Neuronal stem cell (in vitro differentiated cells): ENCODE results near the gene MIPEP.

Source experiments
- DNase-seq: peaks from one replicate; pipeline ENCODE4 v3.0.0-alpha.2; 2013; ENCODE audit warnings: low spot score
- H2AFZ ChIP-seq: one replicate; pipeline ENCODE4 v1.6.1; 2013; ENCODE audit warnings: mild to moderate bottlenecking, low read length, inconsistent platforms
- H2AK5ac ChIP-seq: 2 replicates; pipeline ENCODE4 v1.6.1; 2013; ENCODE audit warnings: low read depth, mild to moderate bottlenecking, inconsistent platforms, low read length, moderate library complexity, mixed read lengths
- H2BK120ac ChIP-seq: 2 replicates; pipeline ENCODE4 v1.6.1; 2013; ENCODE audit warnings: low read depth, mild to moderate bottlenecking, inconsistent platforms, low read length, moderate library complexity, mixed read lengths
- H2BK12ac ChIP-seq: one replicate; pipeline ENCODE4 v1.6.1; 2013; ENCODE audit warnings: low read length, inconsistent platforms
- H2BK15ac ChIP-seq: 2 replicates; pipeline ENCODE4 v1.6.1; 2013; ENCODE audit warnings: mild to moderate bottlenecking, low read length, inconsistent platforms, mixed read lengths
- H2BK5ac ChIP-seq: one replicate; pipeline ENCODE4 v1.6.1; 2013; ENCODE audit warnings: inconsistent platforms, mild to moderate bottlenecking, low read length, moderate library complexity
- H3K14ac ChIP-seq: one replicate; pipeline ENCODE4 v1.6.1; 2013; ENCODE audit warnings: low read length, inconsistent platforms
- H3K18ac ChIP-seq: 2 replicates; pipeline ENCODE4 v1.6.1; 2013; ENCODE audit warnings: low read length, inconsistent platforms
- H3K23ac ChIP-seq: 2 replicates; pipeline ENCODE4 v1.6.1; 2013; ENCODE audit warnings: low read depth, mild to moderate bottlenecking, mixed read lengths, low read length, inconsistent platforms; ENCODE audit not compliant: poor library complexity
- H3K27ac ChIP-seq: replicated peaks from 3 replicates; pipeline ENCODE4 v1.5.1; 2013; ENCODE audit warnings: low read length, inconsistent platforms
- H3K27me3 ChIP-seq, 3 experiments: 2 replicates each; pipeline ENCODE4 v1.6.1; 2013; ENCODE audit warnings: low read length in 3 of 3, mild to moderate bottlenecking in 2 of 3, inconsistent platforms in 1 of 3, low read depth in 1 of 3, mixed read lengths in 1 of 3, moderate library complexity in 1 of 3; ENCODE audit not compliant: control insufficient read depth in 3 of 3, insufficient read depth in 3 of 3
- H3K36me3 ChIP-seq, 2 donors: replicated peaks in 1 of 2; 2 replicates each; pipeline ENCODE4 v1.6.1; 2013; ENCODE audit warnings: low read length in 2 of 2; ENCODE audit not compliant: control insufficient read depth in 2 of 2, insufficient read depth in 2 of 2
- H3K4ac ChIP-seq: 2 replicates; pipeline ENCODE4 v1.6.1; 2013; ENCODE audit warnings: inconsistent platforms, mild to moderate bottlenecking, low read length, moderate library complexity
- H3K4me1 ChIP-seq, 2 donors: 1 replicate in 1 of 2; 2 replicates in 1 of 2; pipeline ENCODE4 v1.6.1; 2013; ENCODE audit warnings: low read length in 2 of 2, low read depth in 1 of 2; ENCODE audit not compliant: control insufficient read depth in 2 of 2, insufficient read depth in 1 of 2
- H3K4me2 ChIP-seq: one replicate; pipeline ENCODE4 v1.6.1; 2013; ENCODE audit warnings: mild to moderate bottlenecking, low read length, inconsistent platforms; ENCODE audit not compliant: insufficient read depth, poor library complexity, severe bottlenecking
- H3K4me3 ChIP-seq, 2 donors: 2 replicates each; pipeline ENCODE4 v1.5.1; 2013; ENCODE audit warnings: low read length in 2 of 2, mild to moderate bottlenecking in 2 of 2, inconsistent platforms in 1 of 2, moderate library complexity in 1 of 2
- H3K79me1 ChIP-seq: one replicate; pipeline ENCODE4 v1.6.1; 2013; ENCODE audit warnings: low read depth, mild to moderate bottlenecking, inconsistent platforms, low read length, moderate library complexity
- H3K9ac ChIP-seq: one replicate; pipeline ENCODE4 v1.6.1; 2013; ENCODE audit warnings: mild to moderate bottlenecking, low read depth, low read length, inconsistent platforms; ENCODE audit not compliant: poor library complexity
- H3K9me3 ChIP-seq, 2 donors: replicated peaks in 1 of 2; 2 replicates each; pipeline versions ENCODE3 to v1.6.1; 2013; ENCODE audit warnings: low read length in 2 of 2, mild to moderate bottlenecking in 2 of 2, inconsistent platforms in 1 of 2, low read depth in 1 of 2, mixed read lengths in 1 of 2, moderate library complexity in 1 of 2; ENCODE audit not compliant: control insufficient read depth in 2 of 2, insufficient read depth in 1 of 2
- H4K8ac ChIP-seq: one replicate; pipeline ENCODE4 v1.6.1; 2013; ENCODE audit warnings: low read depth, mild to moderate bottlenecking, inconsistent platforms, low read length, moderate library complexity
- H4K91ac ChIP-seq: one replicate; pipeline ENCODE4 v1.6.1; 2013; ENCODE audit warnings: low read length, low read depth, mild to moderate bottlenecking, inconsistent platforms; ENCODE audit not compliant: poor library complexity
- WGBS, 2 donors: extraction: QIAGEN DNeasy Blood & Tissue Kit; methylation state at CpG; one replicate each; pipeline ENCODE4 v1.1.7; 2013; ENCODE audit warnings: missing lambda C conversion rate in 2 of 2, mixed read lengths in 1 of 2; ENCODE audit not compliant: insufficient read length in 2 of 2, insufficient replicate concordance in 1 of 2; ENCODE audit errors: extremely low coverage in 2 of 2; 5-methylcytosine and 5-hydroxymethylcytosine counted together

The MIPEP gene

GRCh38 chr13:23848646-23849141, 40.5 kb downstream of the MIPEP start:
- H3K27ac ChIP-seq, result no peak overlapping the region
- no peak overlapping the region for H2BK15ac ChIP-seq
- no peak overlapping the region for H2AFZ ChIP-seq
- no peak overlapping the region for H3K9ac ChIP-seq
- no peaks in the 10 kb centered on the region for H3K36me3 ChIP-seq
- no peak overlapping the region for H3K23ac ChIP-seq
- H3K9me3 ChIP-seq, result no peaks in the 10 kb centered on the region
- H2BK120ac ChIP-seq, result no peak overlapping the region
- H3K4me3 ChIP-seq, result no peak overlapping the region
- no CpG with 5 or more reads among the region's 8 CpGs for WGBS, 2 donors
- peak overlapping the region; percentile 22 for H2BK5ac ChIP-seq
- no peak overlapping the region for H3K4ac ChIP-seq
- no peak overlapping the region for H4K8ac ChIP-seq
- peaks cover 0 to 3% of the 10 kb centered on the region in 2 donors for H3K4me1 ChIP-seq
- peaks cover 0 to 2% (median 0%) of the 10 kb centered on the region in 3 experiments for H3K27me3 ChIP-seq
- DNase-seq, result no peak
- H3K14ac ChIP-seq, result no peak overlapping the region
- H3K4me2 ChIP-seq, result no peak overlapping the region
- no peak overlapping the region for H4K91ac ChIP-seq
- no peak overlapping the region for H2BK12ac ChIP-seq
- H3K18ac ChIP-seq, result peak overlapping the region; percentile 77
- H2AK5ac ChIP-seq, result no peak overlapping the region
- no peaks in the 10 kb centered on the region for H3K79me1 ChIP-seq

DNA sequence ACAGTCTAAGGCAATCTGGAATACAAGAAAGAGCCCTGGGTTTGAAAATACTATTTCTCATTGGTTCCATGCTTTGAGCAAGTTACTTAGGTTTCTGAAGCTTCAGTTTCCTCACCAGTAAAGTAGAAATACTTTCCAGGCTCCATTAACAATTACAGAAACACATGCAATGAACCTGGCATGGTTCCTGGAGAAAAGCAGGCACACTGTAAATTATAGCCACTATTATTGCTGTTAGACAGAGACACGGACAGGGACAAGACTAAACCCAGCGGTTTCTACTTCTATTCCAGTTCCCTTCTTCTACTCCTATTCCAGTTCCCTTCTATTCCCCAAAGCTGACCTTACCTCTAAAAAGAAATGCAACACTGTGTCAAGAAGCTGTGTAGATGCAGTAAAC, 41.2 kb downstream of the MIPEP start:
- H3K9me3 ChIP-seq, result no peaks in the 10 kb centered on the region
- H3K79me1 ChIP-seq, result no peaks in the 10 kb centered on the region
- H2AFZ ChIP-seq, result no peak overlapping the region
- H4K8ac ChIP-seq, result no peak overlapping the region
- H3K4ac ChIP-seq, result no peak overlapping the region
- no peak overlapping the region for H3K4me3 ChIP-seq
- no peak overlapping the region for H2BK5ac ChIP-seq
- no peak for DNase-seq
- no peak overlapping the region for H4K91ac ChIP-seq
- no peak overlapping the region for H2BK120ac ChIP-seq
- H2BK15ac ChIP-seq, result no peak overlapping the region
- H2BK12ac ChIP-seq, result no peak overlapping the region
- H3K36me3 ChIP-seq, result no peaks in the 10 kb centered on the region
- H3K14ac ChIP-seq, result no peak overlapping the region
- H3K27me3 ChIP-seq, result peaks cover 0 to 2% (median 0%) of the 10 kb centered on the region in 3 experiments
- no peak overlapping the region for H3K9ac ChIP-seq
- H2AK5ac ChIP-seq, result no peak overlapping the region
- H3K27ac ChIP-seq, result no peak overlapping the region
- H3K4me1 ChIP-seq, result peaks cover 3 to 6% of the 10 kb centered on the region in 2 donors
- no peak overlapping the region for H3K18ac ChIP-seq
- H3K23ac ChIP-seq, result no peak overlapping the region
- no peak overlapping the region for H3K4me2 ChIP-seq
- WGBS, 2 donors, result no CpG with 5 or more reads among the region's 2 CpGs

GRCh38 chr13:23847497-23847896, 41.7 kb downstream of the MIPEP start:
- Histone ChIP-seq H3K27ac (no peak overlapping the region), H2BK120ac (no peak overlapping the region), H3K36me3 (no peaks in the 10 kb centered on the region), H3K9me3 (no peaks in the 10 kb centered on the region), H3K27me3 (peaks cover 0 to 2% (median 0%) of the 10 kb centered on the region in 3 experiments), H2AFZ (no peak overlapping the region), H3K9ac (no peak overlapping the region), H4K8ac (no peak overlapping the region), H2BK15ac (no peak overlapping the region), H3K4ac (no peak overlapping the region), H3K4me3 (no peak overlapping the region), H3K14ac (no peak overlapping the region), H3K18ac (no peak overlapping the region), H2BK12ac (no peak overlapping the region), H3K79me1 (no peaks in the 10 kb centered on the region), H2AK5ac (no peak overlapping the region), H3K4me2 (no peak overlapping the region), H3K4me1 (peaks cover 3 to 7% of the 10 kb centered on the region in 2 donors), H4K91ac (no peak overlapping the region), H3K23ac (no peak overlapping the region), H2BK5ac (no peak overlapping the region)
- DNase-seq, result no peak
- WGBS, 2 donors, result no CpG with 5 or more reads among the region's 2 CpGs

GRCh38 chr13:23845105-23845725, 44.0 kb downstream of the MIPEP start:
- Histone ChIP-seq H3K4me2 (no peak overlapping the region), H2BK15ac (no peak overlapping the region), H2BK120ac (no peak overlapping the region), H3K14ac (no peak overlapping the region), H3K4me3 (no peak overlapping the region), H2BK5ac (no peak overlapping the region), H3K18ac (no peak overlapping the region), H4K91ac (no peak overlapping the region), H2AK5ac (no peak overlapping the region), H2BK12ac (no peak overlapping the region), H3K36me3 (peaks cover 0 to 4% of the 10 kb centered on the region in 2 donors), H3K9me3 (no peaks in the 10 kb centered on the region), H3K79me1 (no peaks in the 10 kb centered on the region), H4K8ac (no peak overlapping the region), H2AFZ (no peak overlapping the region), H3K4me1 (peaks cover 3 to 8% of the 10 kb centered on the region in 2 donors), H3K9ac (no peak overlapping the region), H3K27ac (no peak overlapping the region), H3K4ac (no peak overlapping the region), H3K23ac (no peak overlapping the region), H3K27me3 (peaks cover 0 to 2% (median 0%) of the 10 kb centered on the region in 3 experiments)
- no peak for DNase-seq
- WGBS, 2 donors, result 100% methylated on average over 1 of the region's 5 CpGs; no CpG with 5 or more reads in 1 of the 2 donors
